Ectodermal cell (in vitro differentiated cells): ENCODE data around the gene MYO1C.

ENCODE experiments used
- H3K27ac ChIP-seq: 2 replicates; pipeline ENCODE4 v1.7.0; 2013; ENCODE audit warnings: mild to moderate bottlenecking, low read depth, low read length; ENCODE audit not compliant: insufficient read depth, poor library complexity, severe bottlenecking
- H3K27me3 ChIP-seq: 2 replicates; pipeline ENCODE4 v1.7.0; 2013; ENCODE audit warnings: mild to moderate bottlenecking, low read length; ENCODE audit not compliant: insufficient read depth, control insufficient read depth, poor library complexity, severe bottlenecking
- H3K36me3 ChIP-seq: one replicate; pipeline ENCODE4 v1.7.0; 2013; ENCODE audit warnings: low read length; ENCODE audit not compliant: control insufficient read depth, insufficient read depth
- H3K4me1 ChIP-seq: one replicate; pipeline ENCODE4 v1.7.0; 2013; ENCODE audit warnings: low read length; ENCODE audit not compliant: control insufficient read depth, insufficient read depth
- H3K4me3 ChIP-seq: 2 replicates; pipeline ENCODE4 v1.7.0; 2013; ENCODE audit warnings: low read depth, low read length, control low read depth; ENCODE audit not compliant: insufficient read depth
- H3K9me3 ChIP-seq: 2 replicates; pipeline ENCODE4 v1.7.0; 2013; ENCODE audit warnings: mild to moderate bottlenecking, low read length, moderate library complexity; ENCODE audit not compliant: control insufficient read depth
- WGBS, 2 experiments: methylation state at CpG; one replicate each; pipeline ENCODE4 v1.1.7; 2013; ENCODE audit warnings: missing lambda C conversion rate in 2 of 2; 5-methylcytosine and 5-hydroxymethylcytosine counted together

Gene MYO1C

GRCh38 chr17:1494736-1495253, 2.3 kb upstream of the MYO1C start:
- Histone ChIP-seq H3K27ac (no peak overlapping the region), H3K36me3 (no peaks in the 10 kb centered on the region), H3K4me3 (no peak overlapping the region), H3K9me3 (no peaks in the 10 kb centered on the region), H3K4me1 (peaks cover 15% of the 10 kb centered on the region), H3K27me3 (peaks cover 7% of the 10 kb centered on the region)
- WGBS, 2 experiments: 93% methylated on average over 11 of the region's 11 CpGs

DNA sequence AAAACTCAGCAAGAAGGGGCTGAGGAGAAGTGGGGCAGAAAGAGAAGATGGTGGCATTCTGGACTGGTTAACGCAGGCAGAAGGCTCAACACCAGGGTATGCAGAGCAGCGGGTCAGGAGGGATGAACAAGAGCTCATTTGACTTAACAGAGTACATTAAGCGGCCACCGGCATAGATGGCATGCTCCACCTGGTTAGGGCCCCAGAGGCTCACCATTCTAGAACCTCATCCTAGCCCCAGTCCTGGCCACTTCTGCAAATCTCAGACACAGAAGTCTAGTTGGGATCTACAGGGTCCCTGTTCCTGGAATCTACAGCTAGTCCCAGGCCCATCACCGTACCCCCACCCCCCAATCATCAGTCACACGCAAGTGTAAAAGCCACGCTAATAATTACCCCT, 1.7 kb upstream of the MYO1C start:
- no peaks in the 10 kb centered on the region for H3K36me3 ChIP-seq
- H3K27me3 ChIP-seq: peaks cover 7% of the 10 kb centered on the region
- no peak overlapping the region for H3K4me3 ChIP-seq
- H3K27ac ChIP-seq: no peak overlapping the region
- peaks cover 17% of the 10 kb centered on the region for H3K4me1 ChIP-seq
- no peaks in the 10 kb centered on the region for H3K9me3 ChIP-seq
- WGBS, 2 experiments: 95% methylated on average over 7 of the region's 7 CpGs

DNA sequence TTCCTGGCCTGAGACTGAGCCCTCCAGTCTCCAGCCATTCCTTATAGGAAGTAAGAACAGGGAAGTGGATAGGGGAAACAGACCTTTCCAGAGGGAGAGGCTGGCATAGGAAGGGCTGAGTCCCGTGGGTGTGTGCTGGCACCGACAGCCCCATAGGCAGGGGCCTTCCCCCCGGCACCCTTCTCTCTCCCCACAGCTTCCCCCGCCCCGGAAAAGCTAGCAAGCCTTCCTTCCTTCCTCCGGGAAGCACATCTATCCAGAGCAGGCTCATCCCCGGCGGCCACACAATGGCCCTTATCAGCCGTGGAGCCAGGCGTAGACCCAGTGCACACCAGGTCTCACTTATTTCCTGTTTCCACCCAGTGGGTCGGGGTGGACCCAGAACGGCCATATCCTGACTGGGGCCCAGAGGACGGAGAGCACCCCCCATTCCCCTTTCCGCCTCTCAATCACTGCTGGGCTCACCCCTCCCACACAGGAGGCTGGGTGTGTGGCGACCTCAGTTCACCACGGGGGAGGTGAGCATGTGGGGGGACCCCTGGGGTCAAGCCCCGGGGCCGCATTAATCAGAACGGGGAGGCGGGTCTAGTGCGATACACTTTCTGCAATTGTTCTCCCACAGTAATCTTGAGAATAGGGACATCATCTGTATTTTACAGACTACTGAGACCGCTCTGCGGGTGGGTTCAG, 950 bp upstream of the MYO1C start:
- Histone ChIP-seq H3K36me3 (no peaks in the 10 kb centered on the region), H3K4me3 (peak overlapping the region; percentile 6), H3K27me3 (peaks cover 7% of the 10 kb centered on the region), H3K27ac (no peak overlapping the region), H3K4me1 (peaks cover 24% of the 10 kb centered on the region), H3K9me3 (no peaks in the 10 kb centered on the region)
- 80 to 84% methylated on average over 23 of the region's 23 CpGs for WGBS, 2 experiments

- peak overlapping the region; percentile 70 for H3K4me3 ChIP-seq
- no peaks in the 10 kb centered on the region for H3K36me3 ChIP-seq
- H3K9me3 ChIP-seq: no peaks in the 10 kb centered on the region
- 1% methylated on average over 94 of the region's 94 CpGs for WGBS, 2 experiments
- H3K27ac ChIP-seq: peak overlapping the region; percentile 26
- H3K4me1 ChIP-seq: peaks cover 30% of the 10 kb centered on the region
- H3K27me3 ChIP-seq: peaks cover 15% of the 10 kb centered on the region
Observed at GRCh38 chr17:1491443-1492248, 840 bp downstream of the MYO1C start.

GRCh38 chr17:1490643-1491442, 1.6 kb downstream of the MYO1C start:
- H3K4me3 ChIP-seq: peak overlapping the region; percentile 70
- peaks cover 30% of the 10 kb centered on the region for H3K4me1 ChIP-seq
- peaks cover 21% of the 10 kb centered on the region for H3K27me3 ChIP-seq
- no peaks in the 10 kb centered on the region for H3K36me3 ChIP-seq
- H3K27ac ChIP-seq: peak overlapping the region; percentile 26
- WGBS, 2 experiments: 1% methylated on average over 52 of the region's 52 CpGs
- H3K9me3 ChIP-seq: no peaks in the 10 kb centered on the region

GRCh38 chr17:1488826-1489270, 3.6 kb downstream of the MYO1C start:
- no peaks in the 10 kb centered on the region for H3K9me3 ChIP-seq
- no peaks in the 10 kb centered on the region for H3K36me3 ChIP-seq
- H3K4me3 ChIP-seq: peak overlapping the region; percentile 36
- H3K27ac ChIP-seq: peak overlapping the region; percentile 85
- H3K27me3 ChIP-seq: peaks cover 21% of the 10 kb centered on the region
- 90 to 92% methylated on average over 7 of the region's 7 CpGs for WGBS, 2 experiments
- H3K4me1 ChIP-seq: peaks cover 36% of the 10 kb centered on the region

DNA sequence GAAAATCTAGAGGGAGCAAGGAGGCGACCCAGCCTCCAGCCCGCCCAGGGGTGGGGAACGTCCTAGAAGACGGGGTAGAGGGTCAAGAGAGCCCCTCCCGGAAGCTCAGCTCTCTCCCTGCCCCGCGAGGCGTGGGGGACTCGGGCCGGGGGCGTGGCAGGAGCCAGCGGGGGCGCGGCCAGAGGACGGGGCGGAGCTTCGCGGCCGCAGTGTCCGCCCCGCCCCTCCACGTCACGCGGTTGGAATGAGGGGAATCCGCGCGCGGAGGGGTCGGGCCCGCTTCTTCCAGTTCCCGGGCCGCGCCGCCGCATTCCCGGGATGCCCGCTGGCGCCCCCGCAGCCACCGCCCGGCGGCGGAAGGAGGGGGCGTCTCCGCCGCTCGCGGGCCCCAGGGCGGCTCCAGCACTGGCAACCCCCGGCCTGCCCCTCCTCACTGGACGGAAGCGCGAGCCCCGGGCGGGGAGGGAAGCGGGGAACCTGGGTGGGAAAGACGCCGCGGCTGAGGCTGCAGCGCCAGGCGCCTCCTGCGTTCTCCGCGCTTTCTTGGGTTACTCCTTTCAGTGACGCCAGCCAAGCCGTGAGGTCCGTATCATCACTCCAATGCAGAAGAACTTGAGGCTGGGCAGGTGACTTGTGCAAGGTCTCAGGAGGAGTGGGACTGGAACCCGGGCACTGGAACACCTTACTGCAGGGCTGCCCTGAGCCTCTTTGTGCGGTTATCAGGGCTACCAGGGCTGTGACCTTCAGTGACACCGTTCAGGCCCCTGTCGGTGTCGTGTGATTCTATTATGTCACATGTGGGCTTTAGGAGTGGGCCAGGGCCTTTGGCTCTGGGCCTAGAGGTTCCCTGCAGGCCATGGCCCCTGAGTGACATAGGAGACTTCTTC, 4.3 kb downstream of the MYO1C start:
- peaks cover 34% of the 10 kb centered on the region for H3K4me1 ChIP-seq
- H3K36me3 ChIP-seq: peaks cover 3% of the 10 kb centered on the region
- H3K9me3 ChIP-seq: no peaks in the 10 kb centered on the region
- 5% methylated on average over 72 of the region's 72 CpGs for WGBS, 2 experiments
- peak overlapping the region; percentile 36 for H3K4me3 ChIP-seq
- H3K27me3 ChIP-seq: peaks cover 21% of the 10 kb centered on the region
- peak overlapping the region; percentile 85 for H3K27ac ChIP-seq

DNA sequence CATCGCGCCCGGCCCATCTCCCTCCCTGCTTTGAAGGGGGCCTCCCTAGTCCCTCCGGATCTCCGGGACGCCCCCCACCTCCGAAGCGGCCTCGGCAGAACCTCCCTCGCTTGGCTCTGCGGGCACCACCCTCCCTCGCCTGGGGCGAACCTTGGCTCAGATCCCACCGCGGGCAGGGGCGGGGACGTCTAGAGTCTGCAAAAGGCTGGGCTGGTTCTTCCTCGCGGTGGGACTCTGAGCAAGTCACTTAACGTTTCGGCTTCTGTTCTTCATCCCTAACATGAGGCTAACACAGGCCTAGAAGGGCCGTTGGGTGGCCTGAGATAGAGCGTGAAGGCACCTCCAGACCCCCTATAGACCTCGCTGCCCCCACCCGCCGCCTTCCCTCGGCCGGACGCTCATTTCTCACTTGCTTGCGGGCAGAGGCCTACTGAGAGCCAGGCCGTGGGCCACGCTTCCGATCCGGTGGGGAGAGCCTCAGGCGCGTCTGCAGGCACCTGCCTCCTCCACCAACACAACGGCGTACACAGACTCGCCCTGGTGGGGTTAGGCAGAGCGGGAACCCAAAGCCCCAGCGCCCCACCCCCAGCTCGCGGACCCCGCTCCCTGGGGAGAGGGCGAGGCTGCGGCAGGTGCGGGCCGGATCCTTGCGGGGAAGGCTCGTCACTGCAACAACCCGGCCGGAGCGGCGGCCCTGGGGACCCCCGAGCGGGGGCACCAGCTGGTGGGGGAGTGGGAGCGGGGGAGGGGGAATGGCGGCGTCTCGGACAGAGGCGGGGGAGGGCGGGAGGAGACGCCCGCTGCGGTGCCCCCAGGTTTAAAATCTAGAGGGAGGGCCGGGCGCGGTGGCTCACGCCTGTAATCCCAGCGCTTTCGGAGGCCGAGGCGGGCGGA, 5.4 kb downstream of the MYO1C start:
- H3K4me3 ChIP-seq: peak overlapping the region; percentile 36
- 15 to 16% methylated on average over 74 of the region's 74 CpGs for WGBS, 2 experiments
- peaks cover 18% of the 10 kb centered on the region for H3K27me3 ChIP-seq
- H3K4me1 ChIP-seq: peaks cover 33% of the 10 kb centered on the region
- H3K36me3 ChIP-seq: peaks cover 3% of the 10 kb centered on the region
- H3K27ac ChIP-seq: peak overlapping the region; percentile 38
- no peaks in the 10 kb centered on the region for H3K9me3 ChIP-seq
